Measurements from ENCODE around the gene DDX6. TPM values are rescaled to one million over a fixed set of nuclear protein-coding genes. Genes with fewer than 3 reads are reported as not detected.

The DDX6 gene
- total and polyA plus RNA-seq, 10 of the 15 experiments (the other 5 are each of a cell fraction or from before 2014, with no cell fraction given), result 6.6 to 119 (median 48.8) TPM

DNA sequence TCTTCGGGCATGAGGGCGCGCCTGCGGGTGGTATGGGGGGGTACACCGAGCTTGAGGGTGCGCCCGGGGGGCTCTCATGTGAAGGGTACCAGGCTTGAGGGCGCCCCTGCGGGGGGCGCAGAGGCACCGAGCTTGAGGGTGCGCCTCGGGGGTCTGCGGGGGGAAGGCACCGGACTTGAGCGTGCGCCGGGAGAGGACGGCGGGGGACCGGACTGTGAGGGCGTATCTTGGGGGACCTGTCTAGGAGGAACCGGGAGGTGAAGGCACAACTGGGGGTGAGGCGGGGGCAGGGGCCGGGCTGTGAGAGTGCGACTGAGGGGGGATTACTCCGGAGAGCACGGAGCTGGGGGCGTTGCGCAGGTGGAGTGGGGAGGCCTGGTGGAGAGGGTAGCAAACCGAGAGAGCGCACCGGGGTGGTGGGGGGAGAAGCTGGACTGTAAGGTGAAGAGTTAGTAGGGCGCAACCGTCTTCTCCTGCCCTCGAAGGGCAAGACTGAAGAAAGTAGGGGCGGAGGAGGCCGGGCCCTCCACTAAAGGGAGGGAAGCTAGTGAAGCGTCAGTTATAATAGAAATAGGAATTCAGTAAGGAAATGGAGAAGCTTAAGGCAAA lies 1.1 kb upstream of the DDX6 start (continued):
- no peak for TF ChIP-seq HDAC2 (IDR thresholded peaks at IDR 0.05)
- TF ChIP-seq, protein P1, sequence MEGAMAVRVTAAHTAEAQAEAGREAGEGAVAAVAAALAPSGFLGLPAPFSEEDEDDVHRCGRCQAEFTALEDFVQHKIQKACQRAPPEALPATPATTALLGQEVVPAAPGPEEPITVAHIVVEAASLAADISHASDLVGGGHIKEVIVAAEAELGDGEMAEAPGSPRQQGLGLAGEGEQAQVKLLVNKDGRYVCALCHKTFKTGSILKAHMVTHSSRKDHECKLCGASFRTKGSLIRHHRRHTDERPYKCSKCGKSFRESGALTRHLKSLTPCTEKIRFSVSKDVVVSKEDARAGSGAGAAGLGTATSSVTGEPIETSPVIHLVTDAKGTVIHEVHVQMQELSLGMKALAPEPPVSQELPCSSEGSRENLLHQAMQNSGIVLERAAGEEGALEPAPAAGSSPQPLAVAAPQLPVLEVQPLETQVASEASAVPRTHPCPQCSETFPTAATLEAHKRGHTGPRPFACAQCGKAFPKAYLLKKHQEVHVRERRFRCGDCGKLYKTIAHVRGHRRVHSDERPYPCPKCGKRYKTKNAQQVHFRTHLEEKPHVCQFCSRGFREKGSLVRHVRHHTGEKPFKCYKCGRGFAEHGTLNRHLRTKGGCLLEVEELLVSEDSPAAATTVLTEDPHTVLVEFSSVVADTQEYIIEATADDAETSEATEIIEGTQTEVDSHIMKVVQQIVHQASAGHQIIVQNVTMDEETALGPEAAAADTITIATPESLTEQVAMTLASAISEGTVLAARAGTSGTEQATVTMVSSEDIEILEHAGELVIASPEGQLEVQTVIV (IDR thresholded peaks at IDR 0.05; ENCODE audit: borderline replicate concordance, partially characterized antibody), result no peak
- TF ChIP-seq, protein P2, sequence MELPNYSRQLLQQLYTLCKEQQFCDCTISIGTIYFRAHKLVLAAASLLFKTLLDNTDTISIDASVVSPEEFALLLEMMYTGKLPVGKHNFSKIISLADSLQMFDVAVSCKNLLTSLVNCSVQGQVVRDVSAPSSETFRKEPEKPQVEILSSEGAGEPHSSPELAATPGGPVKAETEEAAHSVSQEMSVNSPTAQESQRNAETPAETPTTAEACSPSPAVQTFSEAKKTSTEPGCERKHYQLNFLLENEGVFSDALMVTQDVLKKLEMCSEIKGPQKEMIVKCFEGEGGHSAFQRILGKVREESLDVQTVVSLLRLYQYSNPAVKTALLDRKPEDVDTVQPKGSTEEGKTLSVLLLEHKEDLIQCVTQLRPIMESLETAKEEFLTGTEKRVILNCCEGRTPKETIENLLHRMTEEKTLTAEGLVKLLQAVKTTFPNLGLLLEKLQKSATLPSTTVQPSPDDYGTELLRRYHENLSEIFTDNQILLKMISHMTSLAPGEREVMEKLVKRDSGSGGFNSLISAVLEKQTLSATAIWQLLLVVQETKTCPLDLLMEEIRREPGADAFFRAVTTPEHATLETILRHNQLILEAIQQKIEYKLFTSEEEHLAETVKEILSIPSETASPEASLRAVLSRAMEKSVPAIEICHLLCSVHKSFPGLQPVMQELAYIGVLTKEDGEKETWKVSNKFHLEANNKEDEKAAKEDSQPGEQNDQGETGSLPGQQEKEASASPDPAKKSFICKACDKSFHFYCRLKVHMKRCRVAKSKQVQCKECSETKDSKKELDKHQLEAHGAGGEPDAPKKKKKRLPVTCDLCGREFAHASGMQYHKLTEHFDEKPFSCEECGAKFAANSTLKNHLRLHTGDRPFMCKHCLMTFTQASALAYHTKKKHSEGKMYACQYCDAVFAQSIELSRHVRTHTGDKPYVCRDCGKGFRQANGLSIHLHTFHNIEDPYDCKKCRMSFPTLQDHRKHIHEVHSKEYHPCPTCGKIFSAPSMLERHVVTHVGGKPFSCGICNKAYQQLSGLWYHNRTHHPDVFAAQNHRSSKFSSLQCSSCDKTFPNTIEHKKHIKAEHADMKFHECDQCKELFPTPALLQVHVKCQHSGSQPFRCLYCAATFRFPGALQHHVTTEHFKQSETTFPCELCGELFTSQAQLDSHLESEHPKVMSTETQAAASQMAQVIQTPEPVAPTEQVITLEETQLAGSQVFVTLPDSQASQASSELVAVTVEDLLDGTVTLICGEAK (IDR thresholded peaks at IDR 0.05; ENCODE audit: borderline replicate concordance), result peak; percentile 35; the same call in 1 of the 2 replicates
- TF ChIP-seq PML (IDR thresholded peaks at IDR 0.05; ENCODE audit: low read length), result no peak
- no peak for TF ChIP-seq TCF3 (IDR thresholded peaks at IDR 0.05; ENCODE audit: borderline replicate concordance, insufficient read depth, low read depth, low read length)
- TF ChIP-seq, protein P3, sequence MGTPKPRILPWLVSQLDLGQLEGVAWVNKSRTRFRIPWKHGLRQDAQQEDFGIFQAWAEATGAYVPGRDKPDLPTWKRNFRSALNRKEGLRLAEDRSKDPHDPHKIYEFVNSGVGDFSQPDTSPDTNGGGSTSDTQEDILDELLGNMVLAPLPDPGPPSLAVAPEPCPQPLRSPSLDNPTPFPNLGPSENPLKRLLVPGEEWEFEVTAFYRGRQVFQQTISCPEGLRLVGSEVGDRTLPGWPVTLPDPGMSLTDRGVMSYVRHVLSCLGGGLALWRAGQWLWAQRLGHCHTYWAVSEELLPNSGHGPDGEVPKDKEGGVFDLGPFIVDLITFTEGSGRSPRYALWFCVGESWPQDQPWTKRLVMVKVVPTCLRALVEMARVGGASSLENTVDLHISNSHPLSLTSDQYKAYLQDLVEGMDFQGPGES (IDR thresholded peaks at IDR 0.05), result no peak
- 0 out of 2 replicates have a peak, but pooled peaks have one; percentile 6 for TF ChIP-seq PAX5 (IDR thresholded peaks at IDR 0.05; ENCODE audit: borderline replicate concordance, low read depth, low read length)
